H9 (cell line): ENCODE results near the gene VPS41. TPM values are rescaled to one million over a fixed set of nuclear protein-coding genes. Genes with fewer than 3 reads are reported as not detected.

Source experiments
- DNase-seq: peaks from one replicate; pipeline ENCODE4 v3.0.0-alpha.2; 2017
- H2AFZ ChIP-seq: one replicate; pipeline ENCODE4 v1.6.1; 2013; ENCODE audit warnings: mild to moderate bottlenecking, low read length, control low read depth, moderate library complexity
- H2AK5ac ChIP-seq: 2 replicates; pipeline ENCODE4 v1.6.1; 2013; ENCODE audit warnings: low read length, control low read depth, mixed read lengths; ENCODE audit not compliant: insufficient read length
- H2BK120ac ChIP-seq: one replicate; pipeline ENCODE4 v1.6.1; 2013; ENCODE audit warnings: low read depth, mild to moderate bottlenecking, low read length, control low read depth, inconsistent platforms; ENCODE audit not compliant: poor library complexity, severe bottlenecking
- H2BK12ac ChIP-seq: 2 replicates; pipeline ENCODE4 v1.6.1; 2013; ENCODE audit warnings: low read length, control low read depth, mixed read lengths, low read depth; ENCODE audit not compliant: insufficient read length
- H2BK15ac ChIP-seq: 2 replicates; pipeline ENCODE4 v1.6.1; 2013; ENCODE audit warnings: low read depth, low read length, control low read depth
- H2BK20ac ChIP-seq: one replicate; pipeline ENCODE4 v1.6.1; 2013; ENCODE audit warnings: low read depth, mild to moderate bottlenecking, low read length, control low read depth, inconsistent platforms; ENCODE audit not compliant: poor library complexity, severe bottlenecking
- H2BK5ac ChIP-seq: 2 replicates; pipeline ENCODE4 v1.6.1; 2013; ENCODE audit warnings: low read length, control low read depth, mixed read lengths; ENCODE audit not compliant: insufficient read length
- H3K14ac ChIP-seq: 2 replicates; pipeline ENCODE4 v1.6.1; 2013; ENCODE audit warnings: low read length, control low read depth; ENCODE audit not compliant: insufficient read depth
- H3K18ac ChIP-seq: 2 replicates; pipeline ENCODE4 v1.6.1; 2013; ENCODE audit warnings: low read depth, mild to moderate bottlenecking, mixed read lengths, low read length, control low read depth; ENCODE audit not compliant: insufficient read length
- H3K23ac ChIP-seq: 2 replicates; pipeline ENCODE4 v1.6.1; 2013; ENCODE audit warnings: low read length, control low read depth, mixed read lengths, low read depth; ENCODE audit not compliant: insufficient read length
- H3K23me2 ChIP-seq: 2 replicates; pipeline ENCODE4 v1.6.1; 2013; ENCODE audit warnings: low read depth, mild to moderate bottlenecking, mixed read lengths, low read length, control low read depth; ENCODE audit not compliant: insufficient read length, poor library complexity, severe bottlenecking
- H3K27ac ChIP-seq: 2 replicates; pipeline ENCODE4 v1.5.1; 2013; ENCODE audit warnings: low read length, control low read depth, mixed read lengths, low read depth; ENCODE audit not compliant: insufficient read length
- H3K27me3 ChIP-seq: 2 replicates; pipeline ENCODE4 v1.6.1; 2013; ENCODE audit warnings: low read length, control low read depth, inconsistent platforms; ENCODE audit not compliant: insufficient read depth
- H3K4ac ChIP-seq: 2 replicates; pipeline ENCODE4 v1.6.1; 2013; ENCODE audit warnings: low read depth, mild to moderate bottlenecking, control low read depth, inconsistent platforms, low read length, moderate library complexity
- H3K4me1 ChIP-seq: 2 replicates; pipeline ENCODE4 v1.6.1; 2013; ENCODE audit warnings: low read length, control low read depth, inconsistent platforms; ENCODE audit not compliant: insufficient read depth
- H3K4me2 ChIP-seq: 2 replicates; pipeline ENCODE4 v1.6.1; 2013; ENCODE audit warnings: low read length, control low read depth, mixed read lengths; ENCODE audit not compliant: insufficient read length, insufficient read depth
- H3K56ac ChIP-seq: 2 replicates; pipeline ENCODE4 v1.6.1; 2013; ENCODE audit warnings: low read depth, mild to moderate bottlenecking, mixed read lengths, low read length, control low read depth; ENCODE audit not compliant: insufficient read length
- H3K79me1 ChIP-seq: 2 replicates; pipeline ENCODE4 v1.6.1; 2013; ENCODE audit warnings: low read depth, mild to moderate bottlenecking, moderate library complexity, low read length, control low read depth, inconsistent platforms; ENCODE audit not compliant: insufficient read depth, poor library complexity, severe bottlenecking
- H3K79me2 ChIP-seq: 2 replicates; pipeline ENCODE4 v1.6.1; 2013; ENCODE audit warnings: low read length, control low read depth, inconsistent platforms; ENCODE audit not compliant: insufficient read depth
- H3K9ac ChIP-seq: 2 replicates; pipeline ENCODE4 v1.6.1; 2013; ENCODE audit warnings: low read length, control low read depth, mixed read lengths; ENCODE audit not compliant: insufficient read length; ENCODE audit errors: extremely low read depth
- H3K9me3 ChIP-seq: one replicate; pipeline ENCODE4 v1.6.1; 2013; ENCODE audit warnings: low read depth, low read length, inconsistent platforms; ENCODE audit not compliant: control insufficient read depth
- H3T11ph ChIP-seq: one replicate; pipeline ENCODE4 v1.6.1; 2013; ENCODE audit warnings: mild to moderate bottlenecking, low read length, control low read depth, inconsistent platforms
- H4K20me1 ChIP-seq: one replicate; pipeline ENCODE4 v1.6.1; 2013; ENCODE audit not compliant: control insufficient read depth, insufficient read length, insufficient read depth
- H4K5ac ChIP-seq: 2 replicates; pipeline ENCODE4 v1.6.1; 2013; ENCODE audit warnings: low read depth, mild to moderate bottlenecking, mixed read lengths, low read length, control low read depth; ENCODE audit not compliant: insufficient read length
- H4K8ac ChIP-seq: replicated peaks from 2 replicates; pipeline ENCODE4 v1.6.1; 2013; ENCODE audit warnings: low read length, control low read depth, mixed read lengths, low read depth; ENCODE audit not compliant: insufficient read length
- H4K91ac ChIP-seq: 2 replicates; pipeline ENCODE4 v1.6.1; 2013; ENCODE audit warnings: low read depth, mild to moderate bottlenecking, moderate library complexity, mixed read lengths, low read length, control low read depth; ENCODE audit not compliant: insufficient read length
- H3K27ac Mint-ChIP-seq, 3 experiments: 2 replicates in 2 of 3; 3 replicates in 1 of 3; pipeline ENCODE4 v1.8.0; 2020 to 2021; ENCODE audit warnings: mixed read lengths in 3 of 3, mild to moderate bottlenecking in 1 of 3, moderate library complexity in 1 of 3
- H3K27me3 Mint-ChIP-seq: 2 replicates; pipeline ENCODE4 v1.8.0; 2021; ENCODE audit warnings: low read depth, mild to moderate bottlenecking, moderate library complexity, mixed read lengths
- H3K36me3 Mint-ChIP-seq, 3 experiments: 2 replicates in 2 of 3; 3 replicates in 1 of 3; pipeline ENCODE4 v1.8.0; 2020 to 2021; ENCODE audit warnings: low read depth in 3 of 3, mixed read lengths in 3 of 3; ENCODE audit not compliant: insufficient read depth in 1 of 3
- H3K4me1 Mint-ChIP-seq, 2 experiments: 2 replicates each; pipeline ENCODE4 v1.8.0; 2020; ENCODE audit warnings: mixed read lengths in 2 of 2
- H3K4me3 Mint-ChIP-seq, 2 experiments: 2 replicates in 1 of 2; 3 replicates in 1 of 2; pipeline ENCODE4 v1.8.0; 2020 to 2021; ENCODE audit warnings: mild to moderate bottlenecking in 2 of 2, mixed read lengths in 2 of 2, moderate library complexity in 1 of 2
- H3K9me3 Mint-ChIP-seq, 2 experiments: 2 replicates in 1 of 2; 3 replicates in 1 of 2; pipeline ENCODE4 v1.8.0; 2020; ENCODE audit warnings: mild to moderate bottlenecking in 2 of 2, mixed read lengths in 2 of 2, moderate library complexity in 1 of 2
- CTCF ChIP-seq: fragments of 200-600 bp; sonication (generic); conservative IDR thresholded peaks from 3 replicates; pipeline ENCODE4 v1.8.0; 2021; ENCODE audit warnings: antibody characterized with exemption, mild to moderate bottlenecking
- WGBS: extraction: QIAGEN DNeasy Blood & Tissue Kit; methylation state at CpG from one replicate; pipeline ENCODE4 v1.1.7; 2013; ENCODE audit warnings: missing lambda C conversion rate, low lambda C conversion rate, mixed read lengths; ENCODE audit not compliant: insufficient read length; ENCODE audit errors: extremely low coverage; 5-methylcytosine and 5-hydroxymethylcytosine counted together
- total RNA-seq: library from RNA; stranded (reverse); gene quantifications from 2 replicates; pipeline ENCODE4 v1.2.1, GENCODE V29; 2021

Gene VPS41
- total RNA-seq, 1 experiment from 2014 or later: 49.3 TPM

- no peak for DNase-seq
- Histone ChIP-seq H2AFZ (no peak overlapping the region), H3K27ac (no peak overlapping the region), H2BK12ac (no peak overlapping the region), H4K20me1 (no peaks in the 10 kb centered on the region), H2AK5ac (no peak overlapping the region), H3K56ac (no peak overlapping the region), H3K4me2 (no peak overlapping the region), H4K5ac (no peak overlapping the region), H2BK15ac (no peak overlapping the region), H3K18ac (no peak overlapping the region), H3K4ac (no peak overlapping the region), H3K23ac (no peak overlapping the region), H2BK5ac (no peak overlapping the region), H4K8ac (no peak overlapping the region), H3K27me3 (no peaks in the 10 kb centered on the region), H3K23me2 (no peaks in the 10 kb centered on the region), H3K4me1 (peaks cover 2% of the 10 kb centered on the region; the same call in 1 of the 2 replicates), H3K9me3 (no peaks in the 10 kb centered on the region), H3T11ph (no peak overlapping the region), H3K14ac (no peak overlapping the region), H2BK20ac (no peak overlapping the region), H4K91ac (no peak overlapping the region), H3K79me2 (no peaks in the 10 kb centered on the region), H2BK120ac (no peak overlapping the region), H3K9ac (no peak overlapping the region), H3K79me1 (no peaks in the 10 kb centered on the region)
- WGBS: no CpG with 5 or more reads among the region's 3 CpGs
- H3K9me3 Mint-ChIP-seq: no peaks in the 10 kb centered on the region
- H3K36me3 Mint-ChIP-seq: no peaks in the 10 kb centered on the region
- peaks cover 33% of the 10 kb centered on the region in 2 experiments for H3K4me1 Mint-ChIP-seq
- H3K27ac Mint-ChIP-seq: no peak overlapping the region
- H3K4me3 Mint-ChIP-seq: no peak overlapping the region
- TF ChIP-seq CTCF: no peak
- no peaks in the 10 kb centered on the region for H3K27me3 Mint-ChIP-seq
Measured at GRCh38 chr7:38934051-38934450, 25.1 kb upstream of the VPS41 start.
